ENCODE measurements around the gene ROCK2. TPM values are rescaled to one million over a fixed set of nuclear protein-coding genes. Genes with fewer than 3 reads are reported as not detected.

The ROCK2 gene
- total and polyA plus RNA-seq, 2 of the 8 experiments (the other 6 are each of a cell fraction or from before 2014, with no cell fraction given): 2.7 to 29.0 TPM

- TF ChIP-seq, protein P1, sequence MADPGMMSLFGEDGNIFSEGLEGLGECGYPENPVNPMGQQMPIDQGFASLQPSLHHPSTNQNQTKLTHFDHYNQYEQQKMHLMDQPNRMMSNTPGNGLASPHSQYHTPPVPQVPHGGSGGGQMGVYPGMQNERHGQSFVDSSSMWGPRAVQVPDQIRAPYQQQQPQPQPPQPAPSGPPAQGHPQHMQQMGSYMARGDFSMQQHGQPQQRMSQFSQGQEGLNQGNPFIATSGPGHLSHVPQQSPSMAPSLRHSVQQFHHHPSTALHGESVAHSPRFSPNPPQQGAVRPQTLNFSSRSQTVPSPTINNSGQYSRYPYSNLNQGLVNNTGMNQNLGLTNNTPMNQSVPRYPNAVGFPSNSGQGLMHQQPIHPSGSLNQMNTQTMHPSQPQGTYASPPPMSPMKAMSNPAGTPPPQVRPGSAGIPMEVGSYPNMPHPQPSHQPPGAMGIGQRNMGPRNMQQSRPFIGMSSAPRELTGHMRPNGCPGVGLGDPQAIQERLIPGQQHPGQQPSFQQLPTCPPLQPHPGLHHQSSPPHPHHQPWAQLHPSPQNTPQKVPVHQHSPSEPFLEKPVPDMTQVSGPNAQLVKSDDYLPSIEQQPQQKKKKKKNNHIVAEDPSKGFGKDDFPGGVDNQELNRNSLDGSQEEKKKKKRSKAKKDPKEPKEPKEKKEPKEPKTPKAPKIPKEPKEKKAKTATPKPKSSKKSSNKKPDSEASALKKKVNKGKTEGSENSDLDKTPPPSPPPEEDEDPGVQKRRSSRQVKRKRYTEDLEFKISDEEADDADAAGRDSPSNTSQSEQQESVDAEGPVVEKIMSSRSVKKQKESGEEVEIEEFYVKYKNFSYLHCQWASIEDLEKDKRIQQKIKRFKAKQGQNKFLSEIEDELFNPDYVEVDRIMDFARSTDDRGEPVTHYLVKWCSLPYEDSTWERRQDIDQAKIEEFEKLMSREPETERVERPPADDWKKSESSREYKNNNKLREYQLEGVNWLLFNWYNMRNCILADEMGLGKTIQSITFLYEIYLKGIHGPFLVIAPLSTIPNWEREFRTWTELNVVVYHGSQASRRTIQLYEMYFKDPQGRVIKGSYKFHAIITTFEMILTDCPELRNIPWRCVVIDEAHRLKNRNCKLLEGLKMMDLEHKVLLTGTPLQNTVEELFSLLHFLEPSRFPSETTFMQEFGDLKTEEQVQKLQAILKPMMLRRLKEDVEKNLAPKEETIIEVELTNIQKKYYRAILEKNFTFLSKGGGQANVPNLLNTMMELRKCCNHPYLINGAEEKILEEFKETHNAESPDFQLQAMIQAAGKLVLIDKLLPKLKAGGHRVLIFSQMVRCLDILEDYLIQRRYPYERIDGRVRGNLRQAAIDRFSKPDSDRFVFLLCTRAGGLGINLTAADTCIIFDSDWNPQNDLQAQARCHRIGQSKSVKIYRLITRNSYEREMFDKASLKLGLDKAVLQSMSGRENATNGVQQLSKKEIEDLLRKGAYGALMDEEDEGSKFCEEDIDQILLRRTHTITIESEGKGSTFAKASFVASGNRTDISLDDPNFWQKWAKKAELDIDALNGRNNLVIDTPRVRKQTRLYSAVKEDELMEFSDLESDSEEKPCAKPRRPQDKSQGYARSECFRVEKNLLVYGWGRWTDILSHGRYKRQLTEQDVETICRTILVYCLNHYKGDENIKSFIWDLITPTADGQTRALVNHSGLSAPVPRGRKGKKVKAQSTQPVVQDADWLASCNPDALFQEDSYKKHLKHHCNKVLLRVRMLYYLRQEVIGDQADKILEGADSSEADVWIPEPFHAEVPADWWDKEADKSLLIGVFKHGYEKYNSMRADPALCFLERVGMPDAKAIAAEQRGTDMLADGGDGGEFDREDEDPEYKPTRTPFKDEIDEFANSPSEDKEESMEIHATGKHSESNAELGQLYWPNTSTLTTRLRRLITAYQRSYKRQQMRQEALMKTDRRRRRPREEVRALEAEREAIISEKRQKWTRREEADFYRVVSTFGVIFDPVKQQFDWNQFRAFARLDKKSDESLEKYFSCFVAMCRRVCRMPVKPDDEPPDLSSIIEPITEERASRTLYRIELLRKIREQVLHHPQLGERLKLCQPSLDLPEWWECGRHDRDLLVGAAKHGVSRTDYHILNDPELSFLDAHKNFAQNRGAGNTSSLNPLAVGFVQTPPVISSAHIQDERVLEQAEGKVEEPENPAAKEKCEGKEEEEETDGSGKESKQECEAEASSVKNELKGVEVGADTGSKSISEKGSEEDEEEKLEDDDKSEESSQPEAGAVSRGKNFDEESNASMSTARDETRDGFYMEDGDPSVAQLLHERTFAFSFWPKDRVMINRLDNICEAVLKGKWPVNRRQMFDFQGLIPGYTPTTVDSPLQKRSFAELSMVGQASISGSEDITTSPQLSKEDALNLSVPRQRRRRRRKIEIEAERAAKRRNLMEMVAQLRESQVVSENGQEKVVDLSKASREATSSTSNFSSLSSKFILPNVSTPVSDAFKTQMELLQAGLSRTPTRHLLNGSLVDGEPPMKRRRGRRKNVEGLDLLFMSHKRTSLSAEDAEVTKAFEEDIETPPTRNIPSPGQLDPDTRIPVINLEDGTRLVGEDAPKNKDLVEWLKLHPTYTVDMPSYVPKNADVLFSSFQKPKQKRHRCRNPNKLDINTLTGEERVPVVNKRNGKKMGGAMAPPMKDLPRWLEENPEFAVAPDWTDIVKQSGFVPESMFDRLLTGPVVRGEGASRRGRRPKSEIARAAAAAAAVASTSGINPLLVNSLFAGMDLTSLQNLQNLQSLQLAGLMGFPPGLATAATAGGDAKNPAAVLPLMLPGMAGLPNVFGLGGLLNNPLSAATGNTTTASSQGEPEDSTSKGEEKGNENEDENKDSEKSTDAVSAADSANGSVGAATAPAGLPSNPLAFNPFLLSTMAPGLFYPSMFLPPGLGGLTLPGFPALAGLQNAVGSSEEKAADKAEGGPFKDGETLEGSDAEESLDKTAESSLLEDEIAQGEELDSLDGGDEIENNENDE (IDR thresholded peaks at IDR 0.05; ENCODE audit: insufficient replicate concordance, low read length): no peak
- no peak for TF ChIP-seq BCL11A (IDR thresholded peaks at IDR 0.05; ENCODE audit: low read depth in 2 of 2, low read length in 2 of 2)
- TF ChIP-seq RXRA (IDR thresholded peaks at IDR 0.05; ENCODE audit: insufficient read depth, low read depth, low read length): no peak
- no peak for TF ChIP-seq CBX5 (IDR thresholded peaks at IDR 0.05; ENCODE audit: low read depth, low read length)
Observed at GRCh38 chr2:11379558-11379957, 35.1 kb upstream of the ROCK2 start (continued).

All from H1 (cell line).